ENCODE results near the gene ZNF568.

Gene ZNF568

GRCh38 chr19:36999313-36999712 lies 83.2 kb downstream of the ZNF568 start:
- Histone ChIP-seq H4K91ac (ENCODE audit: low read depth, low read length) (no peak overlapping the region), H3K4me3 (ENCODE audit: low read depth, low read length) (no peak overlapping the region), H3K9ac (ENCODE audit: low read length) (no peak overlapping the region), H3K9me3 (ENCODE audit: insufficient read depth, low read depth, low read length) (peaks cover 3% of the 10 kb centered on the region), H3K14ac (ENCODE audit: low read length) (no peak overlapping the region), H2BK120ac (ENCODE audit: insufficient read depth, low read length, poor library complexity) (no peak overlapping the region), H3K4me2 (ENCODE audit: low read length) (no peak overlapping the region), H3K79me2 (ENCODE audit: control insufficient read depth, insufficient read depth, low read length, poor library complexity) (no peaks in the 10 kb centered on the region), H4K12ac (ENCODE audit: low read depth, low read length) (no peak overlapping the region), H4K8ac (ENCODE audit: low read depth, low read length) (no peak overlapping the region), H3K27ac (ENCODE audit: low read depth, low read length) (no peak overlapping the region), H3K18ac (ENCODE audit: low read length) (no peak overlapping the region), H3K36me3 (ENCODE audit: control insufficient read depth in 1 of 2, insufficient read depth in 2 of 2, low read length in 2 of 2) (peaks cover 2 to 8% of the 10 kb centered on the region in 2 experiments), H2AK5ac (ENCODE audit: low read length) (no peak overlapping the region), H2BK5ac (ENCODE audit: low read depth, low read length, poor library complexity) (no peak overlapping the region), H3K4me1 (ENCODE audit: control insufficient read depth in 1 of 2, insufficient read depth in 2 of 2, low read length in 2 of 2) (no peaks in the 10 kb centered on the region), H3K4ac (ENCODE audit: low read depth, low read length) (no peak overlapping the region), H3K23ac (ENCODE audit: low read length) (no peak overlapping the region), H2BK12ac (ENCODE audit: low read length) (no peak overlapping the region), H3K27me3 (ENCODE audit: insufficient read depth, low read length) (no peaks in the 10 kb centered on the region), H3K79me1 (ENCODE audit: low read length) (no peaks in the 10 kb centered on the region), H2AFZ (ENCODE audit: insufficient read depth, low read length, poor library complexity) (no peak overlapping the region)
- no CpG with 5 or more reads among the region's 2 CpGs for WGBS (ENCODE audit: extremely low coverage, insufficient coverage, insufficient read length)
- peak in 1 of 2 donors; percentile 1 for DNase-seq

GRCh38 chr19:37007587-37008220 lies 91.6 kb downstream of the ZNF568 start:
- H3K4me3 ChIP-seq (ENCODE audit: low read depth, low read length) = no peak overlapping the region
- peak; percentile 84 to 86 for DNase-seq
- H2AK5ac ChIP-seq (ENCODE audit: low read length) = no peak overlapping the region
- no peaks in the 10 kb centered on the region for H3K36me3 ChIP-seq (ENCODE audit: control insufficient read depth in 1 of 2, insufficient read depth in 2 of 2, low read length in 2 of 2)
- H3K79me2 ChIP-seq (ENCODE audit: control insufficient read depth, insufficient read depth, low read length, poor library complexity) = no peaks in the 10 kb centered on the region
- H3K4me2 ChIP-seq (ENCODE audit: low read length) = no peak overlapping the region
- no peak overlapping the region for H2BK120ac ChIP-seq (ENCODE audit: insufficient read depth, low read length, poor library complexity)
- no peak overlapping the region for H3K18ac ChIP-seq (ENCODE audit: low read length)
- no peak overlapping the region for H4K8ac ChIP-seq (ENCODE audit: low read depth, low read length)
- no peaks in the 10 kb centered on the region for H3K27me3 ChIP-seq (ENCODE audit: insufficient read depth, low read length)
- H4K91ac ChIP-seq (ENCODE audit: low read depth, low read length) = no peak overlapping the region
- no peaks in the 10 kb centered on the region for H3K4me1 ChIP-seq (ENCODE audit: control insufficient read depth in 1 of 2, insufficient read depth in 2 of 2, low read length in 2 of 2)
- H2BK12ac ChIP-seq (ENCODE audit: low read length) = no peak overlapping the region
- H3K27ac ChIP-seq (ENCODE audit: low read depth, low read length) = no peak overlapping the region
- no peak overlapping the region for H4K12ac ChIP-seq (ENCODE audit: low read depth, low read length)
- no peak overlapping the region for H3K9ac ChIP-seq (ENCODE audit: low read length)
- H3K79me1 ChIP-seq (ENCODE audit: low read length) = no peaks in the 10 kb centered on the region
- H3K23ac ChIP-seq (ENCODE audit: low read length) = no peak overlapping the region
- H3K4ac ChIP-seq (ENCODE audit: low read depth, low read length) = no peak overlapping the region
- H3K9me3 ChIP-seq (ENCODE audit: insufficient read depth, low read depth, low read length) = peaks cover 57% of the 10 kb centered on the region
- no peak overlapping the region for H2BK5ac ChIP-seq (ENCODE audit: low read depth, low read length, poor library complexity)
- WGBS (ENCODE audit: extremely low coverage, insufficient coverage, insufficient read length) = no CpG with 5 or more reads among the region's 48 CpGs
- H3K14ac ChIP-seq (ENCODE audit: low read length) = no peak overlapping the region
- H2AFZ ChIP-seq (ENCODE audit: insufficient read depth, low read length, poor library complexity) = no peak overlapping the region

- H4K91ac ChIP-seq (ENCODE audit: low read depth, low read length) = no peak overlapping the region
- H3K79me2 ChIP-seq (ENCODE audit: control insufficient read depth, insufficient read depth, low read length, poor library complexity) = no peaks in the 10 kb centered on the region
- no peaks in the 10 kb centered on the region for H3K27me3 ChIP-seq (ENCODE audit: insufficient read depth, low read length)
- H3K18ac ChIP-seq (ENCODE audit: low read length) = no peak overlapping the region
- no peak overlapping the region for H3K9ac ChIP-seq (ENCODE audit: low read length)
- H3K4ac ChIP-seq (ENCODE audit: low read depth, low read length) = no peak overlapping the region
- no peak overlapping the region for H2AFZ ChIP-seq (ENCODE audit: insufficient read depth, low read length, poor library complexity)
- no peak overlapping the region for H2BK12ac ChIP-seq (ENCODE audit: low read length)
- no peaks in the 10 kb centered on the region for H3K36me3 ChIP-seq (ENCODE audit: control insufficient read depth in 1 of 2, insufficient read depth in 2 of 2, low read length in 2 of 2)
- H3K23ac ChIP-seq (ENCODE audit: low read length) = no peak overlapping the region
- no peak overlapping the region for H2BK120ac ChIP-seq (ENCODE audit: insufficient read depth, low read length, poor library complexity)
- H4K12ac ChIP-seq (ENCODE audit: low read depth, low read length) = no peak overlapping the region
- no peak overlapping the region for H3K27ac ChIP-seq (ENCODE audit: low read depth, low read length)
- no peak overlapping the region for H2AK5ac ChIP-seq (ENCODE audit: low read length)
- no peak overlapping the region for H2BK5ac ChIP-seq (ENCODE audit: low read depth, low read length, poor library complexity)
- H3K79me1 ChIP-seq (ENCODE audit: low read length) = no peaks in the 10 kb centered on the region
- peaks cover 74% of the 10 kb centered on the region for H3K9me3 ChIP-seq (ENCODE audit: insufficient read depth, low read depth, low read length)
- H3K4me3 ChIP-seq (ENCODE audit: low read depth, low read length) = no peak overlapping the region
- DNase-seq = no peak
- H3K4me2 ChIP-seq (ENCODE audit: low read length) = no peak overlapping the region
- H4K8ac ChIP-seq (ENCODE audit: low read depth, low read length) = no peak overlapping the region
- no CpG with 5 or more reads among the region's 28 CpGs for WGBS (ENCODE audit: extremely low coverage, insufficient coverage, insufficient read length)
- H3K4me1 ChIP-seq (ENCODE audit: control insufficient read depth in 1 of 2, insufficient read depth in 2 of 2, low read length in 2 of 2) = no peaks in the 10 kb centered on the region
- H3K14ac ChIP-seq (ENCODE audit: low read length) = no peak overlapping the region
These were observed 93.7 kb downstream of the ZNF568 start for GRCh38 chr19:37009871-37010270.

GRCh38 chr19:37012093-37012745 lies 96.1 kb downstream of the ZNF568 start:
- H3K4me2 ChIP-seq (ENCODE audit: low read length) = no peak overlapping the region
- H3K79me2 ChIP-seq (ENCODE audit: control insufficient read depth, insufficient read depth, low read length, poor library complexity) = no peaks in the 10 kb centered on the region
- H2BK120ac ChIP-seq (ENCODE audit: insufficient read depth, low read length, poor library complexity) = no peak overlapping the region
- H2BK12ac ChIP-seq (ENCODE audit: low read length) = no peak overlapping the region
- WGBS (ENCODE audit: extremely low coverage, insufficient coverage, insufficient read length) = no CpG with 5 or more reads among the region's 41 CpGs
- no peak overlapping the region for H3K14ac ChIP-seq (ENCODE audit: low read length)
- H3K4me3 ChIP-seq (ENCODE audit: low read depth, low read length) = no peak overlapping the region
- no peaks in the 10 kb centered on the region for H3K36me3 ChIP-seq (ENCODE audit: control insufficient read depth in 1 of 2, insufficient read depth in 2 of 2, low read length in 2 of 2)
- no peak overlapping the region for H2AFZ ChIP-seq (ENCODE audit: insufficient read depth, low read length, poor library complexity)
- DNase-seq = peak in 1 of 2 donors; percentile 14
- H4K8ac ChIP-seq (ENCODE audit: low read depth, low read length) = no peak overlapping the region
- H3K27me3 ChIP-seq (ENCODE audit: insufficient read depth, low read length) = no peaks in the 10 kb centered on the region
- no peak overlapping the region for H3K27ac ChIP-seq (ENCODE audit: low read depth, low read length)
- H3K18ac ChIP-seq (ENCODE audit: low read length) = no peak overlapping the region
- H3K4ac ChIP-seq (ENCODE audit: low read depth, low read length) = no peak overlapping the region
- H3K4me1 ChIP-seq (ENCODE audit: control insufficient read depth in 1 of 2, insufficient read depth in 2 of 2, low read length in 2 of 2) = no peaks in the 10 kb centered on the region
- no peak overlapping the region for H4K12ac ChIP-seq (ENCODE audit: low read depth, low read length)
- no peak overlapping the region for H3K23ac ChIP-seq (ENCODE audit: low read length)
- no peak overlapping the region for H2BK5ac ChIP-seq (ENCODE audit: low read depth, low read length, poor library complexity)
- no peak overlapping the region for H3K9ac ChIP-seq (ENCODE audit: low read length)
- no peaks in the 10 kb centered on the region for H3K79me1 ChIP-seq (ENCODE audit: low read length)
- H4K91ac ChIP-seq (ENCODE audit: low read depth, low read length) = no peak overlapping the region
- no peak overlapping the region for H2AK5ac ChIP-seq (ENCODE audit: low read length)
- peaks cover 86% of the 10 kb centered on the region for H3K9me3 ChIP-seq (ENCODE audit: insufficient read depth, low read depth, low read length)

All from trophoblast cell (in vitro differentiated cells and primary cell).